Neural cell (in vitro differentiated cells): ENCODE results near the gene PLXNA2. TPM values are rescaled to one million over a fixed set of nuclear protein-coding genes. Genes with fewer than 3 reads are reported as not detected.

Experiments
- H2AFZ ChIP-seq: fragments of 200-600, 300-800 bp; sonication (generic), shearing (Covaris generic); 2 replicates; pipeline ENCODE4 v1.6.0; 2014; ENCODE audit warnings: low read depth, mild to moderate bottlenecking, antibody characterized with exemption, low read length, moderate library complexity
- H3F3A ChIP-seq: fragments of 200-600 bp; shearing (Covaris generic); 2 replicates; pipeline ENCODE4 v1.6.1; 2016; ENCODE audit warnings: mild to moderate bottlenecking, moderate library complexity, mixed read lengths, antibody characterized with exemption, low read length; ENCODE audit not compliant: insufficient read depth, poor library complexity, severe bottlenecking
- H3K27ac ChIP-seq: fragments of 200-600, 300-800 bp; sonication (generic), shearing (Covaris generic); 2 replicates; pipeline ENCODE4 v1.5.1; 2014; ENCODE audit warnings: mild to moderate bottlenecking, low read length, moderate library complexity
- H3K27me3 ChIP-seq: fragments of 300-800, 200-600 bp; sonication (generic), shearing (Covaris generic); 2 replicates; pipeline ENCODE4 v1.6.0; 2014; ENCODE audit warnings: mild to moderate bottlenecking, low read depth, low read length, moderate library complexity; ENCODE audit not compliant: insufficient read depth
- H3K36me3 ChIP-seq: fragments of 300-800, 200-600 bp; sonication (generic), shearing (Covaris generic); 2 replicates; pipeline ENCODE4 v1.5.1; 2014; ENCODE audit warnings: mild to moderate bottlenecking, antibody characterized with exemption, low read length, moderate library complexity; ENCODE audit not compliant: insufficient read depth
- H3K4me2 ChIP-seq: fragments of 300-800, 200-600 bp; sonication (generic), shearing (Covaris generic); 2 replicates; pipeline ENCODE4 v1.6.0; 2014; ENCODE audit warnings: mild to moderate bottlenecking, low read length
- H3K4me3 ChIP-seq: fragments of 300-800, 200-600 bp; sonication (generic), shearing (Covaris generic); 2 replicates; pipeline ENCODE4 v1.5.1; 2014; ENCODE audit warnings: mild to moderate bottlenecking, low read length, moderate library complexity
- H3K79me2 ChIP-seq: fragments of 200-600 bp; shearing (Covaris generic); replicated peaks from 2 replicates; pipeline ENCODE4 v1.6.0; 2014; ENCODE audit warnings: mild to moderate bottlenecking, low read length, moderate library complexity; ENCODE audit not compliant: insufficient read depth
- H3K9ac ChIP-seq: fragments of 300-800, 200-600 bp; sonication (generic), shearing (Covaris generic); 2 replicates; pipeline ENCODE4 v1.6.1; 2016; ENCODE audit warnings: mild to moderate bottlenecking, low read length, mixed read lengths
- H3K9me2 ChIP-seq: fragments of 200-600 bp; shearing (Covaris generic); 2 replicates; pipeline ENCODE4 v1.6.1; 2016; ENCODE audit warnings: mild to moderate bottlenecking, low read length, mixed read lengths; ENCODE audit not compliant: insufficient read depth
- H3K9me3 ChIP-seq: fragments of 200-600, 300-800 bp; sonication (generic), shearing (Covaris generic); 2 replicates; pipeline ENCODE4 v1.6.1; 2016; ENCODE audit warnings: mild to moderate bottlenecking, mixed run types, low read length, moderate library complexity, mixed read lengths
- H4K20me1 ChIP-seq: fragments of 200-600 bp; shearing (Covaris generic); 2 replicates; pipeline ENCODE4 v1.6.1; 2016; ENCODE audit warnings: mild to moderate bottlenecking, mixed run types; ENCODE audit not compliant: insufficient read depth
- EP300 ChIP-seq: fragments of 450-650 bp; conservative IDR thresholded peaks from 2 replicates; pipeline ENCODE4 v1.6.1; 2014; ENCODE audit warnings: antibody characterized with exemption, mild to moderate bottlenecking, moderate library complexity; ENCODE audit not compliant: poor library complexity, severe bottlenecking
- EZH2 ChIP-seq: fragments of 200-600, 300-800 bp; shearing (Covaris generic), sonication (generic); IDR thresholded peaks from 2 replicates; pipeline ENCODE4 v1.6.1; 2014; ENCODE audit warnings: antibody characterized with exemption, low read length, borderline replicate concordance, mild to moderate bottlenecking; ENCODE audit not compliant: insufficient read depth, poor library complexity, severe bottlenecking
- POLR2AphosphoS5 ChIP-seq: IDR thresholded peaks from 2 replicates; pipeline ENCODE4 v1.6.1; 2012
- RAD21 ChIP-seq: fragments of 450-650 bp; conservative IDR thresholded peaks from 2 replicates; pipeline ENCODE4 v1.6.1; 2014; ENCODE audit warnings: antibody characterized with exemption, mild to moderate bottlenecking, moderate library complexity
- SMC3 ChIP-seq: fragments of 450-650 bp; conservative IDR thresholded peaks from 2 replicates; pipeline ENCODE4 v1.6.1; 2014; ENCODE audit warnings: antibody characterized with exemption, mild to moderate bottlenecking, moderate library complexity; ENCODE audit not compliant: poor library complexity
- TAF1 ChIP-seq: IDR thresholded peaks from 2 replicates; pipeline ENCODE4 v1.6.1; 2012; ENCODE audit warnings: low read depth
- polyA plus RNA-seq: library from polyadenylated mRNA; depleted of rRNA; stranded (reverse); fragments of >200 nt; gene quantifications from 2 replicates; pipeline ENCODE4 v1.2.3, GENCODE V29; 2014
- TF ChIP-seq, protein P1 (sequence below): IDR thresholded peaks from 2 replicates; pipeline ENCODE4 v1.6.1; 2012; ENCODE audit warnings: borderline replicate concordance
- TF ChIP-seq, protein P2 (sequence below): fragments of 450-650 bp; IDR thresholded peaks from 2 replicates; pipeline ENCODE4 v1.5.1; 2014; ENCODE audit warnings: antibody characterized with exemption, mild to moderate bottlenecking, moderate library complexity; ENCODE audit not compliant: poor library complexity, severe bottlenecking

PLXNA2 gene
- polyA plus RNA-seq, 1 donor from 2014 or later, result 30.6 TPM

DNA sequence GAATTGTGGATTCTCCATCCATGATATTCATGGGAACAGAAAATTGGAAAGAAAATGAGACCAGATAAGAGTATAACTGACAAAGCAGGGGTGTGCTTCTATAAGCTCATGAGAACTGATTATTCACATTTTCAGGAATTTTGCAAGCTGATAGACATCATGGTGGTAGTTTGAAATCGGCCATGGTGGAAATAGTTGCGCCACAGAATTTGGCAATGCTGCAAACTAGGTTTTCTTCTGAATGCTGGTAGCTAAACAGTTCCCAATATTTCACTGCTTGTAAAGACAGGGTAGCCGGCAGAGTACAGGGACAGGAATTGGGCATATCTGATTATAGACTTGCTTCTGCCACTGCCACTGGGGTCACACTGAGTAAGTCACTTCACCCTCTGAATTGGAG lies 151.1 kb downstream of the PLXNA2 start:
- Histone ChIP-seq H3K36me3 (peaks cover 22% of the 10 kb centered on the region), H3K27ac (peak overlapping the region; percentile 77), H3K27me3 (no peaks in the 10 kb centered on the region), H3K9ac (no peak overlapping the region), H3K4me3 (no peak overlapping the region), H2AFZ (no peak overlapping the region), H3K79me2 (no peaks in the 10 kb centered on the region), H3K9me2 (no peaks in the 10 kb centered on the region), H4K20me1 (no peaks in the 10 kb centered on the region), H3F3A (no peaks in the 10 kb centered on the region), H3K4me2 (no peak overlapping the region), H3K9me3 (no peaks in the 10 kb centered on the region)
- TF ChIP-seq, protein P1, sequence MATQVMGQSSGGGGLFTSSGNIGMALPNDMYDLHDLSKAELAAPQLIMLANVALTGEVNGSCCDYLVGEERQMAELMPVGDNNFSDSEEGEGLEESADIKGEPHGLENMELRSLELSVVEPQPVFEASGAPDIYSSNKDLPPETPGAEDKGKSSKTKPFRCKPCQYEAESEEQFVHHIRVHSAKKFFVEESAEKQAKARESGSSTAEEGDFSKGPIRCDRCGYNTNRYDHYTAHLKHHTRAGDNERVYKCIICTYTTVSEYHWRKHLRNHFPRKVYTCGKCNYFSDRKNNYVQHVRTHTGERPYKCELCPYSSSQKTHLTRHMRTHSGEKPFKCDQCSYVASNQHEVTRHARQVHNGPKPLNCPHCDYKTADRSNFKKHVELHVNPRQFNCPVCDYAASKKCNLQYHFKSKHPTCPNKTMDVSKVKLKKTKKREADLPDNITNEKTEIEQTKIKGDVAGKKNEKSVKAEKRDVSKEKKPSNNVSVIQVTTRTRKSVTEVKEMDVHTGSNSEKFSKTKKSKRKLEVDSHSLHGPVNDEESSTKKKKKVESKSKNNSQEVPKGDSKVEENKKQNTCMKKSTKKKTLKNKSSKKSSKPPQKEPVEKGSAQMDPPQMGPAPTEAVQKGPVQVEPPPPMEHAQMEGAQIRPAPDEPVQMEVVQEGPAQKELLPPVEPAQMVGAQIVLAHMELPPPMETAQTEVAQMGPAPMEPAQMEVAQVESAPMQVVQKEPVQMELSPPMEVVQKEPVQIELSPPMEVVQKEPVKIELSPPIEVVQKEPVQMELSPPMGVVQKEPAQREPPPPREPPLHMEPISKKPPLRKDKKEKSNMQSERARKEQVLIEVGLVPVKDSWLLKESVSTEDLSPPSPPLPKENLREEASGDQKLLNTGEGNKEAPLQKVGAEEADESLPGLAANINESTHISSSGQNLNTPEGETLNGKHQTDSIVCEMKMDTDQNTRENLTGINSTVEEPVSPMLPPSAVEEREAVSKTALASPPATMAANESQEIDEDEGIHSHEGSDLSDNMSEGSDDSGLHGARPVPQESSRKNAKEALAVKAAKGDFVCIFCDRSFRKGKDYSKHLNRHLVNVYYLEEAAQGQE, result no peak
- no peak for TF ChIP-seq EZH2

DNA sequence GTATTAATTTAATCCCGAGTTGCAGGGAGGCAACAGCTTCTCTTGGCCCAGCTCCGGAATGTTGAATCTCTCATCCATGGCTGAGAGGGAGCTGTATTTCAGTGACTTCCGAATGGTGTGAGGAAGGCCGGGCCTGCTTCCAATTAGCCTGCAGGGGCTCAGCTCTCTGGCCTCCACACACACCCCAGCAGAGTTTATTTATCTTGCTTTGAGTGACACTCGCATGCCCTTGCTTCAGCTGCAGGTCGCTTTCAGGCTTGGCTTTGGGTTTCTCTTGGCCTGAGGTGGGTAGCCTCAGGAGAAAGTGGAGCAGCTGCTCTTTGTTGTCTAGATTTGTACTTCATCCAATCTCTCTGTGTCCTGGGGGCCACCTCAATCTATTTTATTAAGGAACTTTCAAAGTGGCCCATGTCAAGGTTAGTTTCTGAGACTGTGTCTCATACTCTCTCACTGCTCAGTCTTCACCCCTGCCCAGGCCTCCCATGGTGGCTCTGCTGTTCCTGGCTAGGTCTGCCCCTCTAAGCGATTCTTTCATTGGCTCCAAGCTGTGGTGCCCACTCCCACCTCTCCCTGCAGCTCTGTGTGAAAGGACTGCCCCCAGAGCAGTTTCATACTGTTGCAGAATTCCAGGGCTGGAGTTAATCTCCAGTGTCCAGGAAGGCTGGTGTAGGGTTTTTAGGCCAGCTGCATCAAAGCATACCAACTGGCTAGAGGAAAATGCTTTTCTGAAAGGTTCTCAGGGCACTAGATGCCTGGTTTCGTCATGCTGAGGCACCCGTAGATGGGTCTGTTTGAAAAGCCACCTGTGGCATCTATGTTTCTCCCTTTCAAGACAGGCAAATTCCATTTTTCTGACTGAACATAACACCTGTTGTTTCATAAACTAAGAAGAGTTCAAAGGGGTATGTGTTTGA lies 153.5 kb downstream of the PLXNA2 start:
- Histone ChIP-seq H3K9ac (no peak overlapping the region), H3K4me3 (no peak overlapping the region), H3K27ac (no peak overlapping the region), H3K36me3 (peaks cover 12% of the 10 kb centered on the region), H3K9me3 (no peaks in the 10 kb centered on the region), H4K20me1 (no peaks in the 10 kb centered on the region), H3K9me2 (no peaks in the 10 kb centered on the region), H3K4me2 (no peak overlapping the region), H3K27me3 (no peaks in the 10 kb centered on the region), H2AFZ (no peak overlapping the region), H3F3A (no peaks in the 10 kb centered on the region), H3K79me2 (no peaks in the 10 kb centered on the region)
- TF ChIP-seq, protein P2, sequence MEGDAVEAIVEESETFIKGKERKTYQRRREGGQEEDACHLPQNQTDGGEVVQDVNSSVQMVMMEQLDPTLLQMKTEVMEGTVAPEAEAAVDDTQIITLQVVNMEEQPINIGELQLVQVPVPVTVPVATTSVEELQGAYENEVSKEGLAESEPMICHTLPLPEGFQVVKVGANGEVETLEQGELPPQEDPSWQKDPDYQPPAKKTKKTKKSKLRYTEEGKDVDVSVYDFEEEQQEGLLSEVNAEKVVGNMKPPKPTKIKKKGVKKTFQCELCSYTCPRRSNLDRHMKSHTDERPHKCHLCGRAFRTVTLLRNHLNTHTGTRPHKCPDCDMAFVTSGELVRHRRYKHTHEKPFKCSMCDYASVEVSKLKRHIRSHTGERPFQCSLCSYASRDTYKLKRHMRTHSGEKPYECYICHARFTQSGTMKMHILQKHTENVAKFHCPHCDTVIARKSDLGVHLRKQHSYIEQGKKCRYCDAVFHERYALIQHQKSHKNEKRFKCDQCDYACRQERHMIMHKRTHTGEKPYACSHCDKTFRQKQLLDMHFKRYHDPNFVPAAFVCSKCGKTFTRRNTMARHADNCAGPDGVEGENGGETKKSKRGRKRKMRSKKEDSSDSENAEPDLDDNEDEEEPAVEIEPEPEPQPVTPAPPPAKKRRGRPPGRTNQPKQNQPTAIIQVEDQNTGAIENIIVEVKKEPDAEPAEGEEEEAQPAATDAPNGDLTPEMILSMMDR, result no peak
- TF ChIP-seq RAD21 (no peak), SMC3 (no peak), TAF1 (no peak)

GRCh38 chr1:208089761-208090370 lies 154.3 kb downstream of the PLXNA2 start:
- Histone ChIP-seq H3K9me3 (no peaks in the 10 kb centered on the region), H3K27ac (no peak overlapping the region), H3F3A (no peaks in the 10 kb centered on the region), H3K4me2 (no peak overlapping the region), H3K27me3 (no peaks in the 10 kb centered on the region), H4K20me1 (no peaks in the 10 kb centered on the region), H3K9me2 (no peaks in the 10 kb centered on the region), H3K9ac (no peak overlapping the region), H3K36me3 (peaks cover 9% of the 10 kb centered on the region), H3K79me2 (no peaks in the 10 kb centered on the region), H3K4me3 (no peak overlapping the region), H2AFZ (no peak overlapping the region)
- TF ChIP-seq POLR2AphosphoS5 (no peak), TAF1 (no peak), EP300 (no peak), EZH2 (no peak), RAD21 (no peak), SMC3 (no peak)
- TF ChIP-seq, protein P2, result no peak
- TF ChIP-seq, protein P1, result no peak
